HepG2 (cell line): ENCODE results near the gene SLC13A1. TPM values are rescaled to one million over a fixed set of nuclear protein-coding genes. Genes with fewer than 3 reads are reported as not detected.

Experiments
- ATAC-seq: fragments of 200-7000 bp; cut with Tn5 transposase; 3 replicates; pipeline ENCODE4 v1.9.1; 2020; ENCODE audit warnings: mild to moderate bottlenecking, moderate library complexity
- BruUV-seq: library from RNA; stranded (reverse); fragments of 400-500 nt; replicated peaks from 2 replicates; lab custom pipeline; 2021; lab: Mats Ljungman, UMichigan
- CTCF ChIA-PET: fragments of 300-600 bp; formaldehyde crosslinking; extraction: SDS; loops from one replicate; lab custom pipeline; 2021; ENCODE audit warnings: low total read pairs, inconsistent platforms, low intra/inter-chr PET ratio; lab: Yijun Ruan, JAX
- POLR2A ChIA-PET: fragments of 350-600 bp; sonication (Branson Sonifier 250); formaldehyde crosslinking; loops from one replicate; lab custom pipeline; 2020; ENCODE audit warnings: antibody characterized with exemption, inconsistent platforms; lab: Yijun Ruan, JAX
- DNase-seq: peaks from one replicate; pipeline ENCODE4 v3.0.0-alpha.2; 2015; ENCODE audit warnings: low spot score
- FAIRE-seq: peaks from 3 replicates; lab custom pipeline; 2011; peaks lifted over from hg19 to GRCh38; lab: Jason Lieb, UNC
- H2AFZ ChIP-seq: one replicate; pipeline ENCODE4 v1.6.1; 2011; ENCODE audit warnings: low read length, inconsistent platforms
- H3K27ac ChIP-seq: fragments of 300-600 bp; 3 replicates; pipeline ENCODE4 v1.8.0; 2011; ENCODE audit warnings: mixed run types, mild to moderate bottlenecking, mixed read lengths, low read length, inconsistent platforms; ENCODE audit not compliant: insufficient read depth; ENCODE audit errors: extremely low read length
- H3K27me3 ChIP-seq, 2 experiments: fragments of 200-600 bp in 1 of 2; 2 replicates in 1 of 2; 3 replicates in 1 of 2; pipeline versions ENCODE4 v1.6.0 to v1.8.0; 2011; ENCODE audit warnings: low read length in 2 of 2, mild to moderate bottlenecking in 2 of 2, moderate library complexity in 2 of 2, inconsistent platforms in 1 of 2; ENCODE audit not compliant: insufficient read depth in 2 of 2, control insufficient read depth in 1 of 2
- H3K36me3 ChIP-seq, 2 experiments: fragments of 200-600 bp in 1 of 2; replicated peaks in 1 of 2; 2 replicates in 1 of 2; 3 replicates in 1 of 2; pipeline versions ENCODE4 v1.5.1 to v1.8.0; 2011; ENCODE audit warnings: low read length in 2 of 2, inconsistent platforms in 1 of 2; ENCODE audit not compliant: insufficient read depth in 2 of 2, control insufficient read depth in 1 of 2
- H3K4me1 ChIP-seq: 2 replicates; pipeline ENCODE4 v1.5.1; 2012; ENCODE audit warnings: low read length, inconsistent platforms; ENCODE audit not compliant: insufficient read depth
- H3K4me2 ChIP-seq: 2 replicates; pipeline ENCODE4 v1.6.0; 2011; ENCODE audit warnings: low read depth, low read length, inconsistent platforms
- H3K4me3 ChIP-seq, 3 experiments: fragments of 200-600 bp in 1 of 3; sonication (generic), shearing (Covaris generic) in 1 of 3; replicated peaks in 1 of 3; 2 replicates each; pipeline ENCODE4 v1.5.1; 2011 to 2016; ENCODE audit warnings: low read length in 3 of 3, inconsistent platforms in 2 of 3, low read depth in 2 of 3, mild to moderate bottlenecking in 2 of 3, control low read depth in 1 of 3, mixed read lengths in 1 of 3; ENCODE audit not compliant: insufficient read depth in 1 of 3
- H3K79me2 ChIP-seq: one replicate; pipeline ENCODE4 v1.6.1; 2011; ENCODE audit warnings: low read length, inconsistent platforms; ENCODE audit not compliant: insufficient read depth
- H3K9ac ChIP-seq: 2 replicates; pipeline ENCODE4 v1.6.0; 2011; ENCODE audit warnings: mild to moderate bottlenecking, low read depth, low read length, inconsistent platforms; ENCODE audit not compliant: insufficient read depth
- H3K9me3 ChIP-seq: 2 replicates; pipeline ENCODE4 v1.5.1; 2012; ENCODE audit warnings: mild to moderate bottlenecking, low read length
- H4K20me1 ChIP-seq: 2 replicates; pipeline ENCODE4 v1.6.0; 2011; ENCODE audit warnings: inconsistent platforms, mild to moderate bottlenecking, low read length, moderate library complexity; ENCODE audit not compliant: insufficient read depth
- GATAD2A ChIP-seq: IDR thresholded peaks from 2 replicates; pipeline ENCODE4 v1.6.1; 2016
- THRA ChIP-seq: sonication (generic); formaldehyde crosslinking; IDR thresholded peaks from 2 replicates; pipeline ENCODE4 v1.4.0; 2020; ENCODE audit warnings: missing genetic modification reagents, borderline replicate concordance
- ZBTB10 ChIP-seq: sonication (generic); formaldehyde crosslinking; IDR thresholded peaks from 2 replicates; pipeline ENCODE4 v1.4.0; 2020; ENCODE audit warnings: missing genetic modification reagents, borderline replicate concordance
- ZNF609 ChIP-seq: sonication (generic); formaldehyde crosslinking; IDR thresholded peaks from 2 replicates; pipeline ENCODE4 v1.4.0; 2020; ENCODE audit warnings: mild to moderate bottlenecking, missing genetic modification reagents, borderline replicate concordance
- ZNF780A ChIP-seq: sonication (generic); formaldehyde crosslinking; IDR thresholded peaks from 2 replicates; pipeline ENCODE4 v1.8.0; 2022; ENCODE audit warnings: mild to moderate bottlenecking, missing genetic modification reagents, moderate library complexity
- WGBS: methylation state at CpG from one replicate; pipeline ENCODE4 v1.1.6; 2017; ENCODE audit warnings: low lambda C conversion rate; 5-methylcytosine and 5-hydroxymethylcytosine counted together
- in situ Hi-C: cut with HindIII; loops from 2 replicates; pipeline ENCODE4 v1.10.0; 2017; ENCODE audit warnings: low pct_unique_long_range_greater_than_20kb; ENCODE audit not compliant: extremely low pct_ligation_motif_present
- intact Hi-C: fragments of 100-400 bp; cut with micrococcal nuclease; formaldehyde crosslinking; loops from one replicate; pipeline ENCODE4 v1.10.0; 2022; ENCODE audit not compliant: unreplicated experiment
- polyA plus RNA-seq, 8 experiments: library from polyadenylated mRNA; depleted of rRNA in 3 of 8; stranded (reverse) in 7 of 8; unstranded in 1 of 8; fragments of >200 nt; fragmentation: Illumina TruSeq in 4 of 8; extraction: Trizol in 4 of 8; gene quantifications; 2 replicates each; pipeline versions ENCODE4 v1.2.1 to v1.2.3, GENCODE V29; 2011 to 2016; ENCODE audit warnings: low read depth in 4 of 8, missing spikeins in 1 of 8, mixed read lengths in 1 of 8; ENCODE audit not compliant: insufficient read depth in 1 of 8
- total RNA-seq, 5 experiments: library from RNA; depleted of rRNA; stranded (reverse); fragments of >200 nt; fragmentation: Illumina TruSeq; extraction: Trizol; gene quantifications; 2 replicates each; pipeline ENCODE4 v1.2.3, GENCODE V29; 2016; ENCODE audit warnings: low read depth in 1 of 5

SLC13A1 gene
- total and polyA plus RNA-seq, 2 of the 13 experiments (the other 11 are each of a cell fraction or from before 2014, with no cell fraction given) = not detected

- no peak overlapping the region for H2AFZ ChIP-seq
- no peaks in the 10 kb centered on the region for H4K20me1 ChIP-seq
- ChIA-PET CTCF (no interaction called here), POLR2A (no interaction called here)
- ATAC-seq (no peak), FAIRE-seq (no peak), DNase-seq (no peak)
- no peak overlapping the region for H3K27ac ChIP-seq
- 0 out of 2 replicates have a peak, but pooled peaks cover 6% of the 10 kb centered on the region for H3K4me1 ChIP-seq
- in situ Hi-C loops (no loop called here), intact Hi-C loops (no loop called here)
- H3K36me3 ChIP-seq = no peaks in the 10 kb centered on the region
- no peak overlapping the region for H3K9ac ChIP-seq
- no peaks in the 10 kb centered on the region for H3K27me3 ChIP-seq
- TF ChIP-seq ZNF780A (CRISPR knock-in tag) (no peak), THRA (CRISPR knock-in tag) (no peak), ZBTB10 (CRISPR knock-in tag) (no peak), ZNF609 (no peak), GATAD2A (CRISPR knock-in tag) (no peak)
- H3K9me3 ChIP-seq = no peaks in the 10 kb centered on the region
- no TSS peak for BruUV-seq
- no peak overlapping the region for H3K4me3 ChIP-seq
- H3K79me2 ChIP-seq = no peaks in the 10 kb centered on the region
- 0% methylated on average over 2 of the region's 2 CpGs for WGBS
- no peak overlapping the region for H3K4me2 ChIP-seq
These were observed 6.5 kb downstream of the SLC13A1 start for GRCh38 chr7:123193235-123193634.
